Mammary epithelial cell (primary cell): ENCODE data around the gene CXXC1.

Experiments
- EZH2 ChIP-seq: IDR thresholded peaks from 2 replicates; pipeline ENCODE4 v1.6.1; 2012; ENCODE audit warnings: low read length, inconsistent platforms, borderline replicate concordance
- TF ChIP-seq, protein P1 (sequence below), 2 donors: IDR thresholded peaks in 1 of 2; conservative IDR thresholded peaks in 1 of 2; 2 replicates each; pipeline ENCODE4 v1.5.1; 2011 to 2012; ENCODE audit warnings: inconsistent platforms in 2 of 2, low read length in 2 of 2, mild to moderate bottlenecking in 2 of 2, control low read depth in 1 of 2, low read depth in 1 of 2; ENCODE audit not compliant: insufficient read depth in 1 of 2; ENCODE audit errors: extremely low read depth in 1 of 2

DNA sequence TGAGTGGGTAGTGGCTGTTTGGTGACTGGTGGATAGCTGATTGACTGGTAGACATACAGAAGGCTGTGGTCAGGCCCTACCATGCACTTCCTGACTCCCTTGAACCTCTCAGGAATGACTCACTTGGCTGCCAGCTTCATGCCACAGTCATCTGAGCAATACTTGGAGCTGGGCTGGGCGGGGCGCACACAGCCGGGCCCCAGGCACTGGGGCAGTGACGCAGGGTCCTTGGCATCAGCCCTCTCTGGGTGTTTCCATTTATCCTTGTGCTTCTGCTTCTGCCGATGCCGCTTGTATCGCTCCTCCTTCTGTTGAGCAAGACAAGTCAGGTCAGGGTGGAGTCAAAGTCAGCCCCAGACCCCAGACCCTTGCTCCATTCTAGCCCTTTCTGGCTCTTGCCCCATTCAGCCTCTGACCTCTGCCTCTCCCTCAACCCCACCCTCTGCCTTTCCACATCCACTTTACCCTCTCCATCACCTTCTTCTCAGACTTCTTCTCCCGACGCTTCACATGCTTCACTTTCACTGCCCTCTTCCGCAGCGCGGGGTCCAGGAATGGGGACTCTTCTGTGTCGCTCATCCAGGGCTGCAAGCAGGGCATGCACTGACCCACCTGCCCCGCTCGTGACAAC, 3.1 kb downstream of the CXXC1 start:
- TF ChIP-seq, protein P1, sequence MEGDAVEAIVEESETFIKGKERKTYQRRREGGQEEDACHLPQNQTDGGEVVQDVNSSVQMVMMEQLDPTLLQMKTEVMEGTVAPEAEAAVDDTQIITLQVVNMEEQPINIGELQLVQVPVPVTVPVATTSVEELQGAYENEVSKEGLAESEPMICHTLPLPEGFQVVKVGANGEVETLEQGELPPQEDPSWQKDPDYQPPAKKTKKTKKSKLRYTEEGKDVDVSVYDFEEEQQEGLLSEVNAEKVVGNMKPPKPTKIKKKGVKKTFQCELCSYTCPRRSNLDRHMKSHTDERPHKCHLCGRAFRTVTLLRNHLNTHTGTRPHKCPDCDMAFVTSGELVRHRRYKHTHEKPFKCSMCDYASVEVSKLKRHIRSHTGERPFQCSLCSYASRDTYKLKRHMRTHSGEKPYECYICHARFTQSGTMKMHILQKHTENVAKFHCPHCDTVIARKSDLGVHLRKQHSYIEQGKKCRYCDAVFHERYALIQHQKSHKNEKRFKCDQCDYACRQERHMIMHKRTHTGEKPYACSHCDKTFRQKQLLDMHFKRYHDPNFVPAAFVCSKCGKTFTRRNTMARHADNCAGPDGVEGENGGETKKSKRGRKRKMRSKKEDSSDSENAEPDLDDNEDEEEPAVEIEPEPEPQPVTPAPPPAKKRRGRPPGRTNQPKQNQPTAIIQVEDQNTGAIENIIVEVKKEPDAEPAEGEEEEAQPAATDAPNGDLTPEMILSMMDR (conservative IDR thresholded peaks at IDR 0.05 in 1 of 2, IDR thresholded peaks at IDR 0.05 in 1 of 2; ENCODE audit: extremely low read depth in 1 of 2, insufficient read depth in 1 of 2, low read depth in 1 of 2, low read length in 2 of 2) = no peak
- no peak for TF ChIP-seq EZH2
